GM11168 (cell line): ENCODE measurements around the gene FHL3.

Experiments used
- in situ Hi-C: fragments of 300-500 bp; cut with MboI; formaldehyde crosslinking; loops from one replicate; pipeline ENCODE4 v1.12.0; 2022; ENCODE audit warnings: low sequenced_read_pairs; ENCODE audit not compliant: unreplicated experiment

The FHL3 gene

GRCh38 chr1:38037221-38037939 is 32.1 kb upstream of the FHL3 start:
- in situ Hi-C loops: loop anchor here (25.0 kb wide), 1 partner anchor 450 kb away; no protein-coding TSS in a partner anchor

DNA sequence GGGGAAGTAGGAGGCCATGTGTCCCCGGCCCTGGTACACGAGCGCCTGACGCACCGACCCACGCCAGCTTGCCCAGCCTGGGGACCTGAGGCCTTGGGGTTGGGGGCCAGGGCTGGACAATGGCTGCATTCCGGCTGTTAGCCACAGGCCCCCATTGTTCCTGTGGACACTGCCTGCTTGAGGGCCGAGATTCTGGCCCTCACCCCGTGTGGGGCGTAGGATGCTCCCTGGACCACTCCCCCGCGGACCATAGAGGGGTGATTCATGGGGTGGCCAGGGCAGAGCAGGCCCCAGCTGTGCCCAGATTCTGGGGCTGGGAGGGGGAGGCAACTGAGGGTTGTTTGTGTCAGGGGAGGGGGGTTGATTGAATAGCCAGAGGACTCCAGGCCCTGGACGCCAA is 29.6 kb upstream of the FHL3 start:
- in situ Hi-C loops: loop anchor here (25.0 kb wide), 1 partner anchor 452 kb away; no protein-coding TSS in a partner anchor

DNA sequence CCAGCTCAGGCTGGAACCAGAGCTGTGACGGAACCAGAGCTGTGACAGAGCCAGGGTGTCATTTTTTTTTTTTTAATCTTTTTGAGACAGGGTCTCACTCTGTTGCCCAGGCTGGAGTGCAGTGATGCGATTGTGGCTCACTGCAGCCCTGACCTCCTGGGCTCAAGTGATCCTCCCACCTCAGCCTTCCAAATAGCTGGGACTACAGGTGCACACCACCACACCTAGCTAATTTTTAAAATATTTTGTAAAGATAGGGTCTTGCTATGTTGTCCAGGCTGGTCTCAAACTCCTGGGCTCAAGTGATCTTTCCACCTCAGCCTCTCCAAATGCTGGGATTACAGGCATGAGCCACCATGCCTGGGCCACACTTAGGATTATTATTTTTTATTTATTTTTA is 27.7 kb upstream of the FHL3 start:
- in situ Hi-C loops: loop anchor here (25.0 kb wide), 1 partner anchor 454 kb away; no protein-coding TSS in a partner anchor

DNA sequence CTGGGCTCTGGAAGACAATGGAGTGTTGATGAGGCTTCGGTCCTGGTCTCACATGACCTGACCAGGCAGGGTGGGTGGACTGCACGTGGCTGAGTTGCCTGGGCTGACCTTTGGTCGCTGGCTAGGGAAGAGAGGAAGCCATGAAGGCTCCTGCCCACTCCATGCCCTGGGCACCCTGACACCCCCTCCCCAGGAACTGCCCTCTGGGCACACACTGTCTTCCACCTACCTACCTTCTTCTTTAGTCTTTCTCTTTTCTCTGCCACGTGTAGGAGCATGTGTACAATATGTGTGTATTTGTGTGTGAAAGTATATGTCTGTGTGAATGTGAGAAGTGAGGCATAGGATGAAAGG is 26.2 kb upstream of the FHL3 start:
- in situ Hi-C loops: loop anchor here (25.0 kb wide), 1 partner anchor 456 kb away; no protein-coding TSS in a partner anchor

GRCh38 chr1:38030596-38031512 is 25.5 kb upstream of the FHL3 start:
- in situ Hi-C loops: loop anchor here (25.0 kb wide), 1 partner anchor 456 kb away; no protein-coding TSS in a partner anchor

- in situ Hi-C loops: loop anchor here (25.0 kb wide), 1 partner anchor 457 kb away; no protein-coding TSS in a partner anchor
These were observed 24.6 kb upstream of the FHL3 start for GRCh38 chr1:38029685-38030511.

- in situ Hi-C loops: loop anchor here (25.0 kb wide), 1 partner anchor 458 kb away; no protein-coding TSS in a partner anchor
These were observed 23.9 kb upstream of the FHL3 start for GRCh38 chr1:38029081-38029681.

- in situ Hi-C loops: loop anchor here (25.0 kb wide), 1 partner anchor 459 kb away; no protein-coding TSS in a partner anchor
These were observed 23.4 kb upstream of the FHL3 start for GRCh38 chr1:38028671-38029070.

DNA sequence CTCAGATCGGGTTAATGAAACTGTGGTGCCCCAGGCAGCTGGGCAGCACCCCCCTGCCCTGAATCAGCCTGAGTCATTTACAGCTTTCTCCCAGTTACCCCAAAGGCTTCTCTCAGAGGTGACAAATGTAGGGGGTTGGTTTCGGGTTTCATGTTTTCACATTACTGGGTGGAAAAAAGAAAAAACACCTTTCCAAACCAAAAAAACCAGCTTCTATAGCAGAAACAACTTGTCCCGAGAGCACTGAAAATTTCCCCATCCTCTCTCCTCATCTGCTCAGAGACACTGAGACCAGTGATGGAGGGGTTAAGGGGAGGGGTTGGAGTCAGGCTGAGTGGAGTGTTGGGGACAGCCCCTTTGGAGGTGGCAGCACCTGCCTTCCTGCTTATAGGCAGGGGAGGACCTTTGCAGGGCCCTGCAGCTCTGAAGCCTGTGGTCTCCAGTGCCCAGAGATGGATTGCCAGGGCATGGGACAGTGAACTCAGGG is 22.8 kb upstream of the FHL3 start:
- in situ Hi-C loops: loop anchor here (25.0 kb wide), 1 partner anchor 459 kb away; no protein-coding TSS in a partner anchor

DNA sequence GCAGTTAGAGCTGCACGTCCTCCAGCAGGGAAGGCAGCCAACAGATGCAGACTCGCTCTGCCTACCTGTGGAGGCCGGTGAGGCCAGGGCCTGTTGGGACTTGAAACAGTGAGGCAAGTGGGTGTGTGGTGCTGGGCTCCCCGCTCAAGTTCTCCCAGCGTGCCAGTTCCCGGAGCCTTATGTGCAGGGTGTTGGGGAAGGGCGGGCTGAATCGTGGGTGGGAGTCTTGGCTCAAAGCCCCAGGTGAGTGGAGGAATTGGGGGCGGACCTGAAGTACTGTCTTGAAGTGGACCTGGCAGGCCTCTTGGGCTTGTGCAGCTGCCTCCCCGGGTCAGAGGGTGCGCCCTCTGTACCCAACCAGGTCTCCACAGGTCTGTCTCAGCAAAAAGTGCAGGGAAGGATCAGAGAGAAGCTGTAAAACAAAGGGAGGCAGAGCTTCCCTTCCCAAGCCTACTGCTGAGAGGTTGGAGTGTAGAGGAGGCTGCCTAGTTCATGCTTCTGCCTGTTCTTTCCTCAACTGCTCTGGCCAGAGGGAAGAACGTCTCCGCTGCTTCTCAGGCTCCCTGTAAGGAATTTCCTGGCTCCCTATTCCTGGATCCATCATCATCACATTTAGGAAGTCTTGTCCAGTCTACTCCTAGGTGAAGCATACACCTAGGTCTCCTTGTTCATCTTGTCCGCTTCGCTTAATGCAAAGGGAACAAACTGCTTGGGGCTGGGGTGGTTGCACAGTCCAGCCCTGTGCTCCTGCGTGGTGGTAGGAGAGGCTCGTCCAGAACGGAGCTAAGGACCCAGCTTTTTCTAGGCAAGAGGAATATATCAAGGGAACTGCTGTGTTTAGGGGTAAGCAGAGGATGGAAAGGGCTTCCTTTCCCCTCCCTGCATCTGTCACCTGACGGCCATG is 22.1 kb upstream of the FHL3 start:
- in situ Hi-C loops: loop anchor here (25.0 kb wide), 1 partner anchor 460 kb away; no protein-coding TSS in a partner anchor

DNA sequence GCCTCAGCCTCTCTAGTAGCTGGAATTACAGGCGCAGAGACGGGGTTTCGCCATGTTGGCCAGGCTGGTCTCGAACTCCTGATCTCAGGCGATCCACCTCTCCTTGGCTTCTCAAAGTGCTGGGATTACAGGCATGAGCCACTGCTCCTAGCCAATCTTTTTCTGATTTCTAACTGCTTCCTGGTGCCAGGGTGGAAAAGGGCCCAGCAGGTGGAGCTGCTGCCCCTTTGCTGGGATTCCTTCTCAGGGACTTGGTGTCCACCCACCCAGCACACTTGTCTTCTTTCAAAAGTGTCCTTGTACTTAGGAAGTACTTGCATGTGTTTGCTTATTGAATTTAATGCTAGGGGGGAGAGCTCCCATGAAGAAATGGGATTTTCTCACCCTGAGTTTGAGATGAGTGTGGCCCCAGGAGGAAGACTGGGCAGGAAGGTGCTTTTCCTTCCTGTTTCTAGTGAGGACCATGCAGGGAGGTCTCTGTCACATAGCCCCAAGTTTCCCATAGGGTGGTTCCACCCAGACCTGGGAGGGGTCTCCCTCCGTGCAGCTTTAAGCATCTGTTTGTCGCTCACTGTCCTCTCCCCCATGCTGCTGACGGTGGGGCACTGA is 21.4 kb upstream of the FHL3 start:
- in situ Hi-C loops: loop anchor here (25.0 kb wide), 1 partner anchor 461 kb away; no protein-coding TSS in a partner anchor

GRCh38 chr1:38025664-38026063 is 20.4 kb upstream of the FHL3 start:
- in situ Hi-C loops: loop anchor here (25.0 kb wide), 1 partner anchor 462 kb away; no protein-coding TSS in a partner anchor

- in situ Hi-C loops: loop anchor here (25.0 kb wide), 1 partner anchor 462 kb away; no protein-coding TSS in a partner anchor
These were observed 19.9 kb upstream of the FHL3 start for GRCh38 chr1:38025233-38025632.

DNA sequence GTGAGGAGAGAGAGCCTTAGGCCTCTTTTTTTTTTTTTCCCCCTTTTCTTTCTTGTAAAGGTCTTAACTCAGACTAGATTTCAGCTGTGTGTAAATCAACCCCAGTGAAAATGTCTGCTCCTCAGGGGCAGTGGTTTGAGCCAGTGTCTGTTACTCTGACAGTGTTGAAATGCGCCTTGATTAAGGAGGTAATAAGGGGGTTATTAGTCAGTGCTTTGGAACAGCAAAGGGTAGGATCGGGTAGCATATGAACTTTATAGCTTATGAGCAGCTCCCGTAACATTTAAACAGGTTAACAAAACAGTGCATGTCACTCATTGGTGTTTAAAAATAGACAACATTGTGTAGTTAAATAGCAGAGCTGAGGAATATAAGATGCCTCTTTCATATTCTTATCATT is 17.5 kb upstream of the FHL3 start:
- in situ Hi-C loops: loop anchor here (25.0 kb wide), 1 partner anchor 814 kb away; no protein-coding TSS in a partner anchor

- in situ Hi-C loops: loop anchor here (25.0 kb wide), 1 partner anchor 815 kb away; no protein-coding TSS in a partner anchor
These were observed 16.7 kb upstream of the FHL3 start for GRCh38 chr1:38021969-38022368.

DNA sequence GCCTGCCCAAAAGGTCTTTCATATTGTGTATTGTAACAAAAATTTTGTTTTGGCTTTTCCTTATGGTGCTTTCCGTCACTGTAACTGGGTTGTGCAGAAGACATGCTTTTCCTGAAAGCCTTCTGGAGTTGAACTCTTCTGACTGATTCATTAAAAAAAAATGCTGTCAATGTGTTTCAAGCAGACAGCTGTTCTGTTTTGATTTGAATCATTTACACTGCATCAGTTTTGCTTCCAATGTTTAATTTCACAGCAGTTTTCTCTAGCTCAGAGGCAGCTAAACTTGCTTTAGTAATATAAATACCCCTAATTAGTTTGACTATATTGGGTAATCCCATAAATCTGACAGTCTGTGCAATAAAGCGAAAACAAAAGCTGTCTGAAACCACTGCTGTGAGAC is 15.1 kb upstream of the FHL3 start:
- in situ Hi-C loops: loop anchor here (25.0 kb wide), 1 partner anchor 817 kb away; no protein-coding TSS in a partner anchor

GRCh38 chr1:38018864-38019343 is 13.6 kb upstream of the FHL3 start:
- in situ Hi-C loops: loop anchor here (25.0 kb wide), 1 partner anchor 818 kb away; no protein-coding TSS in a partner anchor
